Adipose tissue (tissue), 3 donors: ENCODE data around the gene DENND4C. TPM values are rescaled to one million over a fixed set of nuclear protein-coding genes. Genes with fewer than 3 reads are reported as not detected.
"Not testable (repeated sequence)": the region's sequence is repeated elsewhere in the genome, so short reads cannot be mapped to it uniquely, and the experiment has no call there.

ENCODE experiments used
- H3K27ac ChIP-seq: one replicate; pipeline ENCODE4 v1.5.1; 2013; ENCODE audit warnings: low read depth, low read length
- WGBS, 3 donors: extraction: QIAGEN DNeasy Blood & Tissue Kit; methylation state at CpG; one replicate each; pipeline ENCODE4 v1.1.7; 2013; 5-methylcytosine and 5-hydroxymethylcytosine counted together
- polyA plus RNA-seq, 3 donors: library from polyadenylated mRNA; stranded (reverse); fragments of 200-250 nt; gene quantifications; one replicate each; pipeline ENCODE4 v1.2.3, GENCODE V29; 2013
- donor health status: healthy with polysubstance abuse.
- donor health status: Bipolar disorder and iron deficiency.
- donor health status: healthy.

Gene DENND4C
- polyA plus RNA-seq, 3 donors, result 9.5 to 18.2 (median 15.7) TPM

- 98% methylated on average over 5 of the region's 5 CpGs for WGBS, 3 donors
- H3K27ac ChIP-seq, result no peak overlapping the region
Measured at GRCh38 chr9:19306568-19306967, 76.1 kb downstream of the DENND4C start.

- H3K27ac ChIP-seq, result no peak overlapping the region
Measured at GRCh38 chr9:19310246-19310645, 79.8 kb downstream of the DENND4C start.

GRCh38 chr9:19313573-19313972 is 83.1 kb downstream of the DENND4C start:
- H3K27ac ChIP-seq, result no peak overlapping the region
- WGBS, 3 donors, result 65 to 79% (median 74%) methylated on average over 3 of the region's 3 CpGs

More at GRCh38 chr9:19310246-19310645, 79.8 kb downstream of the DENND4C start:
- 96 to 100% (median 97%) methylated on average over 1 of the region's 1 CpG for WGBS, 3 donors

GRCh38 chr9:19320495-19320894 is 90.0 kb downstream of the DENND4C start:
- WGBS, 3 donors, result 33 to 76% (median 58%) methylated on average over 1 of the region's 1 CpG
- no peak overlapping the region for H3K27ac ChIP-seq

GRCh38 chr9:19331877-19332276 is 101.4 kb downstream of the DENND4C start:
- no peak overlapping the region for H3K27ac ChIP-seq
- 89 to 95% (median 94%) methylated on average over 2 of the region's 2 CpGs for WGBS, 3 donors

- WGBS, 3 donors, result 84 to 98% (median 86%) methylated on average over 7 of the region's 7 CpGs
Measured at GRCh38 chr9:19336166-19336565, 105.7 kb downstream of the DENND4C start.

GRCh38 chr9:19342947-19343346 is 112.5 kb downstream of the DENND4C start:
- 77 to 88% (median 78%) methylated on average over 2 of the region's 2 CpGs for WGBS, 3 donors
- no peak overlapping the region for H3K27ac ChIP-seq

More at GRCh38 chr9:19336166-19336565, 105.7 kb downstream of the DENND4C start:
- H3K27ac ChIP-seq, result no peak overlapping the region

- H3K27ac ChIP-seq, result no peak overlapping the region
- WGBS, 3 donors, result 81 to 85% (median 82%) methylated on average over 3 of the region's 3 CpGs
Measured at GRCh38 chr9:19358701-19359100, 128.2 kb downstream of the DENND4C start.

GRCh38 chr9:19369107-19369506 is 138.6 kb downstream of the DENND4C start:
- WGBS, 3 donors, result 90 to 91% (median 90%) methylated on average over 2 of the region's 2 CpGs
- no peak overlapping the region for H3K27ac ChIP-seq

GRCh38 chr9:19371942-19372341 is 141.4 kb downstream of the DENND4C start:
- H3K27ac ChIP-seq, result no peak overlapping the region
- 68 to 81% (median 74%) methylated on average over 5 of the region's 5 CpGs for WGBS, 3 donors

GRCh38 chr9:19372567-19372966 is 142.1 kb downstream of the DENND4C start:
- 92 to 96% (median 96%) methylated on average over 8 of the region's 8 CpGs for WGBS, 3 donors
- H3K27ac ChIP-seq, result no peak overlapping the region

GRCh38 chr9:19373527-19373926 is 143.0 kb downstream of the DENND4C start:
- no peak overlapping the region for H3K27ac ChIP-seq

GRCh38 chr9:19375538-19375937 is 145.0 kb downstream of the DENND4C start:
- no peak overlapping the region for H3K27ac ChIP-seq

- H3K27ac ChIP-seq, result no peak overlapping the region
- WGBS, 3 donors, result 45 to 72% (median 66%) methylated on average over 2 of the region's 2 CpGs
Measured at GRCh38 chr9:19376931-19377330, 146.4 kb downstream of the DENND4C start.

GRCh38 chr9:19378164-19378563 is 147.7 kb downstream of the DENND4C start:
- no peak overlapping the region for H3K27ac ChIP-seq
- WGBS, 3 donors, result 62 to 63% (median 62%) methylated on average over 4 of the region's 4 CpGs

GRCh38 chr9:19378647-19379046 is 148.2 kb downstream of the DENND4C start:
- 24 to 44% (median 38%) methylated on average over 7 of the region's 7 CpGs for WGBS, 3 donors
- no peak overlapping the region for H3K27ac ChIP-seq

- 2 to 8% (median 5%) methylated on average over 12 of the region's 12 CpGs for WGBS, 3 donors
- H3K27ac ChIP-seq, result peak overlapping the region; percentile 38
Measured at GRCh38 chr9:19379283-19379682, 148.8 kb downstream of the DENND4C start.

- WGBS, 3 donors, result 0% methylated on average over 30 of the region's 30 CpGs
- peak overlapping the region; percentile 38 for H3K27ac ChIP-seq
Measured at GRCh38 chr9:19379697-19380046, 149.2 kb downstream of the DENND4C start.

- no peak overlapping the region for H3K27ac ChIP-seq
- WGBS, 3 donors, result 32 to 58% (median 44%) methylated on average over 6 of the region's 6 CpGs
Measured at GRCh38 chr9:19380826-19381075, 150.3 kb downstream of the DENND4C start.

- no peak overlapping the region for H3K27ac ChIP-seq
Measured at GRCh38 chr9:19381656-19382055, 151.2 kb downstream of the DENND4C start.

GRCh38 chr9:19385212-19385611 is 154.7 kb downstream of the DENND4C start:
- H3K27ac ChIP-seq, result not testable (repeated sequence)

More at GRCh38 chr9:19381656-19382055, 151.2 kb downstream of the DENND4C start:
- 94 to 98% (median 96%) methylated on average over 2 of the region's 2 CpGs for WGBS, 3 donors

More at GRCh38 chr9:19385212-19385611, 154.7 kb downstream of the DENND4C start:
- 97 to 98% (median 98%) methylated on average over 14 of the region's 14 CpGs for WGBS, 3 donors
